ENCODE data around the gene YPEL1. TPM values are rescaled to one million over a fixed set of nuclear protein-coding genes. Genes with fewer than 3 reads are reported as not detected.

YPEL1 gene
- total and polyA plus RNA-seq, 8 donors, result 2.0 to 7.2 (median 2.7) TPM

DNA sequence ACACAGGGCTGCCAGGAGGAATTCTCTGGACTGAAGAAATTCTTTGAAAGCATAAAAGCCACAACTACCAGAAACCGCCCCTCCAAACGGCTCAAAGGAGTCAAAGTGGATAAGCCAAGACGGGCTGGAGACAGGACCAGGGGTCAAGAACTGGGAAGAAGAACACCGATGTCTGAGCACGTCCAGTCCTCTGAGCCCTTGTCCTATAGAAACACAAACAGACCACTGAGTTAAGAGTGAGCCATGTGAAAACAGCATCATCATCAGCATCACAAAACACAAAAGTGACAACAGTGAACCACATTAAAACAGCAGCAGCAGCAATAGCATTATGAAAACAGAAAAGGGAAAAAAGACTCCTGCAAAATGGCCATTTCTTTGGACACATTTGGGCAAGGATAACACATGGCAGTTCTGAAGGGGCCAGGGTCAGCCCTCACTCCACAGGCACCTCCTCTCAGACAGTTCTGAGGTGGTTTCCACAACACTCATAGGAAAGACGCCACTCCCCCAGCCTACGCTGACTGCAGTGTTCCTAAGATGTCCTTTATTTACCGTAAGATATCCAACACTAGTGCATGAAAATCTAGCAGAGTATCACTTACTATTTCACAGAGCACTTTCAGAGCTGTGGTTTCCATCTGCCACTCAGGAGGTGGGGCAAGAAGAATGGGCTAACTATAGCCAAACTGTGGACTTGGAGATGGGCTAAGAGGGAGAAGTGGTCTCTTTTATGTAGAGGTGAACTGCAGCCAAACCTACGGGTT, 28.6 kb upstream of the YPEL1 start:
- H3K36me3 ChIP-seq, result peaks cover 5 to 68% (median 30%) of the 10 kb centered on the region in 3 donors
- no peak for FAIRE-seq

GRCh38 chr22:21762712-21763581, 27.4 kb upstream of the YPEL1 start:
- FAIRE-seq (no peak), ATAC-seq (no peak), DNase-seq (no peak)
- H3K9me3 ChIP-seq, result no peaks in the 10 kb centered on the region
- no peak overlapping the region for H3K4me3 ChIP-seq
- no peak overlapping the region for H3K27ac ChIP-seq
- TF ChIP-seq, protein P1, sequence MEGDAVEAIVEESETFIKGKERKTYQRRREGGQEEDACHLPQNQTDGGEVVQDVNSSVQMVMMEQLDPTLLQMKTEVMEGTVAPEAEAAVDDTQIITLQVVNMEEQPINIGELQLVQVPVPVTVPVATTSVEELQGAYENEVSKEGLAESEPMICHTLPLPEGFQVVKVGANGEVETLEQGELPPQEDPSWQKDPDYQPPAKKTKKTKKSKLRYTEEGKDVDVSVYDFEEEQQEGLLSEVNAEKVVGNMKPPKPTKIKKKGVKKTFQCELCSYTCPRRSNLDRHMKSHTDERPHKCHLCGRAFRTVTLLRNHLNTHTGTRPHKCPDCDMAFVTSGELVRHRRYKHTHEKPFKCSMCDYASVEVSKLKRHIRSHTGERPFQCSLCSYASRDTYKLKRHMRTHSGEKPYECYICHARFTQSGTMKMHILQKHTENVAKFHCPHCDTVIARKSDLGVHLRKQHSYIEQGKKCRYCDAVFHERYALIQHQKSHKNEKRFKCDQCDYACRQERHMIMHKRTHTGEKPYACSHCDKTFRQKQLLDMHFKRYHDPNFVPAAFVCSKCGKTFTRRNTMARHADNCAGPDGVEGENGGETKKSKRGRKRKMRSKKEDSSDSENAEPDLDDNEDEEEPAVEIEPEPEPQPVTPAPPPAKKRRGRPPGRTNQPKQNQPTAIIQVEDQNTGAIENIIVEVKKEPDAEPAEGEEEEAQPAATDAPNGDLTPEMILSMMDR (IDR thresholded peaks at IDR 0.05), result no peak
- no peaks in the 10 kb centered on the region for H3K4me1 ChIP-seq
- intact Hi-C loops (cut with DNase I), result no loop called here
- peaks cover 2 to 55% (median 17%) of the 10 kb centered on the region in 3 donors for H3K36me3 ChIP-seq
- WGBS, 2 donors, result 79 to 85% methylated on average over 13 of the region's 13 CpGs
- no peaks in the 10 kb centered on the region for H3K27me3 ChIP-seq

More for the DNA sequence above, 28.6 kb upstream of the YPEL1 start:
- intact Hi-C loops (cut with DNase I), result no loop called here
- Histone ChIP-seq H3K27me3 (no peaks in the 10 kb centered on the region), H3K4me3 (no peak overlapping the region), H3K9me3 (no peaks in the 10 kb centered on the region), H3K4me1 (no peaks in the 10 kb centered on the region), H3K27ac (no peak overlapping the region)
- ATAC-seq (no peak), DNase-seq (no peak)
- WGBS, 2 donors, result 91 to 92% methylated on average over 9 of the region's 9 CpGs
- TF ChIP-seq, protein P1 (IDR thresholded peaks at IDR 0.05), result no peak

GRCh38 chr22:21761994-21762680, 26.5 kb upstream of the YPEL1 start:
- Histone ChIP-seq H3K27ac (no peak overlapping the region), H3K4me3 (no peak overlapping the region), H3K27me3 (no peaks in the 10 kb centered on the region), H3K4me1 (no peaks in the 10 kb centered on the region), H3K9me3 (no peaks in the 10 kb centered on the region), H3K36me3 (peaks cover 2 to 48% (median 13%) of the 10 kb centered on the region in 3 donors)
- TF ChIP-seq, protein P1 (IDR thresholded peaks at IDR 0.05), result no peak
- no peak for DNase-seq
- intact Hi-C loops (cut with DNase I), result no loop called here
- ATAC-seq, result no peak
- 91 to 96% methylated on average over 15 of the region's 15 CpGs for WGBS, 2 donors
- FAIRE-seq, result no peak

- 90 to 94% methylated on average over 2 of the region's 2 CpGs for WGBS, 2 donors
- Histone ChIP-seq H3K9me3 (no peaks in the 10 kb centered on the region), H3K27me3 (no peaks in the 10 kb centered on the region), H3K36me3 (peaks cover 0 to 38% (median 10%) of the 10 kb centered on the region in 3 donors), H3K4me3 (no peak overlapping the region), H3K4me1 (no peaks in the 10 kb centered on the region), H3K27ac (no peak overlapping the region)
- intact Hi-C loops (cut with DNase I), result no loop called here
- FAIRE-seq, result no peak
- no peak for DNase-seq
- TF ChIP-seq, protein P1 (IDR thresholded peaks at IDR 0.05), result no peak
- ATAC-seq, result no peak
These were observed 25.5 kb upstream of the YPEL1 start for GRCh38 chr22:21761086-21761485.
